H9 (cell line): Measurements from ENCODE around the gene RAB24. TPM values are rescaled to one million over a fixed set of nuclear protein-coding genes. Genes with fewer than 3 reads are reported as not detected.

Source experiments
- DNase-seq: peaks from one replicate; pipeline ENCODE4 v3.0.0-alpha.2; 2017
- H2AFZ ChIP-seq: one replicate; pipeline ENCODE4 v1.6.1; 2013; ENCODE audit warnings: mild to moderate bottlenecking, low read length, control low read depth, moderate library complexity
- H2AK5ac ChIP-seq: 2 replicates; pipeline ENCODE4 v1.6.1; 2013; ENCODE audit warnings: low read length, control low read depth, mixed read lengths; ENCODE audit not compliant: insufficient read length
- H2BK120ac ChIP-seq: one replicate; pipeline ENCODE4 v1.6.1; 2013; ENCODE audit warnings: low read depth, mild to moderate bottlenecking, low read length, control low read depth, inconsistent platforms; ENCODE audit not compliant: poor library complexity, severe bottlenecking
- H2BK12ac ChIP-seq: 2 replicates; pipeline ENCODE4 v1.6.1; 2013; ENCODE audit warnings: low read length, control low read depth, mixed read lengths, low read depth; ENCODE audit not compliant: insufficient read length
- H2BK15ac ChIP-seq: 2 replicates; pipeline ENCODE4 v1.6.1; 2013; ENCODE audit warnings: low read depth, low read length, control low read depth
- H2BK20ac ChIP-seq: one replicate; pipeline ENCODE4 v1.6.1; 2013; ENCODE audit warnings: low read depth, mild to moderate bottlenecking, low read length, control low read depth, inconsistent platforms; ENCODE audit not compliant: poor library complexity, severe bottlenecking
- H2BK5ac ChIP-seq: 2 replicates; pipeline ENCODE4 v1.6.1; 2013; ENCODE audit warnings: low read length, control low read depth, mixed read lengths; ENCODE audit not compliant: insufficient read length
- H3K14ac ChIP-seq: 2 replicates; pipeline ENCODE4 v1.6.1; 2013; ENCODE audit warnings: low read length, control low read depth; ENCODE audit not compliant: insufficient read depth
- H3K18ac ChIP-seq: 2 replicates; pipeline ENCODE4 v1.6.1; 2013; ENCODE audit warnings: low read depth, mild to moderate bottlenecking, mixed read lengths, low read length, control low read depth; ENCODE audit not compliant: insufficient read length
- H3K23ac ChIP-seq: 2 replicates; pipeline ENCODE4 v1.6.1; 2013; ENCODE audit warnings: low read length, control low read depth, mixed read lengths, low read depth; ENCODE audit not compliant: insufficient read length
- H3K23me2 ChIP-seq: 2 replicates; pipeline ENCODE4 v1.6.1; 2013; ENCODE audit warnings: low read depth, mild to moderate bottlenecking, mixed read lengths, low read length, control low read depth; ENCODE audit not compliant: insufficient read length, poor library complexity, severe bottlenecking
- H3K27ac ChIP-seq: 2 replicates; pipeline ENCODE4 v1.5.1; 2013; ENCODE audit warnings: low read length, control low read depth, mixed read lengths, low read depth; ENCODE audit not compliant: insufficient read length
- H3K27me3 ChIP-seq: 2 replicates; pipeline ENCODE4 v1.6.1; 2013; ENCODE audit warnings: low read length, control low read depth, inconsistent platforms; ENCODE audit not compliant: insufficient read depth
- H3K4ac ChIP-seq: 2 replicates; pipeline ENCODE4 v1.6.1; 2013; ENCODE audit warnings: low read depth, mild to moderate bottlenecking, control low read depth, inconsistent platforms, low read length, moderate library complexity
- H3K4me1 ChIP-seq: 2 replicates; pipeline ENCODE4 v1.6.1; 2013; ENCODE audit warnings: low read length, control low read depth, inconsistent platforms; ENCODE audit not compliant: insufficient read depth
- H3K4me2 ChIP-seq: 2 replicates; pipeline ENCODE4 v1.6.1; 2013; ENCODE audit warnings: low read length, control low read depth, mixed read lengths; ENCODE audit not compliant: insufficient read length, insufficient read depth
- H3K56ac ChIP-seq: 2 replicates; pipeline ENCODE4 v1.6.1; 2013; ENCODE audit warnings: low read depth, mild to moderate bottlenecking, mixed read lengths, low read length, control low read depth; ENCODE audit not compliant: insufficient read length
- H3K79me1 ChIP-seq: 2 replicates; pipeline ENCODE4 v1.6.1; 2013; ENCODE audit warnings: low read depth, mild to moderate bottlenecking, moderate library complexity, low read length, control low read depth, inconsistent platforms; ENCODE audit not compliant: insufficient read depth, poor library complexity, severe bottlenecking
- H3K79me2 ChIP-seq: 2 replicates; pipeline ENCODE4 v1.6.1; 2013; ENCODE audit warnings: low read length, control low read depth, inconsistent platforms; ENCODE audit not compliant: insufficient read depth
- H3K9ac ChIP-seq: 2 replicates; pipeline ENCODE4 v1.6.1; 2013; ENCODE audit warnings: low read length, control low read depth, mixed read lengths; ENCODE audit not compliant: insufficient read length; ENCODE audit errors: extremely low read depth
- H3K9me3 ChIP-seq: one replicate; pipeline ENCODE4 v1.6.1; 2013; ENCODE audit warnings: low read depth, low read length, inconsistent platforms; ENCODE audit not compliant: control insufficient read depth
- H3T11ph ChIP-seq: one replicate; pipeline ENCODE4 v1.6.1; 2013; ENCODE audit warnings: mild to moderate bottlenecking, low read length, control low read depth, inconsistent platforms
- H4K20me1 ChIP-seq: one replicate; pipeline ENCODE4 v1.6.1; 2013; ENCODE audit not compliant: control insufficient read depth, insufficient read length, insufficient read depth
- H4K5ac ChIP-seq: 2 replicates; pipeline ENCODE4 v1.6.1; 2013; ENCODE audit warnings: low read depth, mild to moderate bottlenecking, mixed read lengths, low read length, control low read depth; ENCODE audit not compliant: insufficient read length
- H4K8ac ChIP-seq: replicated peaks from 2 replicates; pipeline ENCODE4 v1.6.1; 2013; ENCODE audit warnings: low read length, control low read depth, mixed read lengths, low read depth; ENCODE audit not compliant: insufficient read length
- H4K91ac ChIP-seq: 2 replicates; pipeline ENCODE4 v1.6.1; 2013; ENCODE audit warnings: low read depth, mild to moderate bottlenecking, moderate library complexity, mixed read lengths, low read length, control low read depth; ENCODE audit not compliant: insufficient read length
- H3K27ac Mint-ChIP-seq, 3 experiments: 2 replicates in 2 of 3; 3 replicates in 1 of 3; pipeline ENCODE4 v1.8.0; 2020 to 2021; ENCODE audit warnings: mixed read lengths in 3 of 3, mild to moderate bottlenecking in 1 of 3, moderate library complexity in 1 of 3
- H3K27me3 Mint-ChIP-seq: 2 replicates; pipeline ENCODE4 v1.8.0; 2021; ENCODE audit warnings: low read depth, mild to moderate bottlenecking, moderate library complexity, mixed read lengths
- H3K36me3 Mint-ChIP-seq, 3 experiments: 2 replicates in 2 of 3; 3 replicates in 1 of 3; pipeline ENCODE4 v1.8.0; 2020 to 2021; ENCODE audit warnings: low read depth in 3 of 3, mixed read lengths in 3 of 3; ENCODE audit not compliant: insufficient read depth in 1 of 3
- H3K4me1 Mint-ChIP-seq, 2 experiments: 2 replicates each; pipeline ENCODE4 v1.8.0; 2020; ENCODE audit warnings: mixed read lengths in 2 of 2
- H3K4me3 Mint-ChIP-seq, 2 experiments: 2 replicates in 1 of 2; 3 replicates in 1 of 2; pipeline ENCODE4 v1.8.0; 2020 to 2021; ENCODE audit warnings: mild to moderate bottlenecking in 2 of 2, mixed read lengths in 2 of 2, moderate library complexity in 1 of 2
- H3K9me3 Mint-ChIP-seq, 2 experiments: 2 replicates in 1 of 2; 3 replicates in 1 of 2; pipeline ENCODE4 v1.8.0; 2020; ENCODE audit warnings: mild to moderate bottlenecking in 2 of 2, mixed read lengths in 2 of 2, moderate library complexity in 1 of 2
- WGBS: extraction: QIAGEN DNeasy Blood & Tissue Kit; methylation state at CpG from one replicate; pipeline ENCODE4 v1.1.7; 2013; ENCODE audit warnings: missing lambda C conversion rate, low lambda C conversion rate, mixed read lengths; ENCODE audit not compliant: insufficient read length; ENCODE audit errors: extremely low coverage; 5-methylcytosine and 5-hydroxymethylcytosine counted together
- total RNA-seq: library from RNA; stranded (reverse); gene quantifications from 2 replicates; pipeline ENCODE4 v1.2.1, GENCODE V29; 2021
- TF ChIP-seq, protein P1 (sequence below): fragments of 200-600 bp; sonication (generic); conservative IDR thresholded peaks from 3 replicates; pipeline ENCODE4 v1.8.0; 2021; ENCODE audit warnings: antibody characterized with exemption, mild to moderate bottlenecking

The RAB24 gene
- total RNA-seq, 1 experiment from 2014 or later, result 17.6 TPM

DNA sequence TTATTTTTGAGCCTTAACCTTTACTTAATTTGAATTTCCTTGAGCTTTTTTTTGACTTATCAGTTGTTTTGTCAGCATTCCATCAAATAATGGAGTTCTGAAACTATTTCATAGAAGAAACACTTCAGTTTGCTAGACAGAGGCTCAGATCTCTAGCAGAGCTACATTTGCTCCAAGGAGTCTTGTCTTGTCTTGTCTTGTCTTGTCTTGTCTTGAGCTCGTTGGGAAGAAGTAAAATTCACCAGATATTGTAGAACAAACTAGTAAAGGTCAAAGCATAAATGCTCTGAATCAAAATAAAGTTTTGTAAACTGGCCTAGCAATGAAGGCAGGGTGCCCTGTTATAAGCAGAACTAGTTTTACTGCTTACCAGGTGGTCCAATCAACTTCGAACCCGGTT is 33.5 kb downstream of the RAB24 start:
- H3K27ac ChIP-seq, result no peak overlapping the region
- no peak overlapping the region for H2AFZ ChIP-seq
- H3K4ac ChIP-seq, result no peak overlapping the region
- H3K56ac ChIP-seq, result no peak overlapping the region
- no peak overlapping the region for H3K4me2 ChIP-seq
- no peak overlapping the region for H2BK5ac ChIP-seq
- no peak overlapping the region for H2BK120ac ChIP-seq
- H2BK20ac ChIP-seq, result no peak overlapping the region
- H4K91ac ChIP-seq, result no peak overlapping the region
- H3K18ac ChIP-seq, result no peak overlapping the region
- no peak overlapping the region for H2BK15ac ChIP-seq
- no peak overlapping the region for H3K14ac ChIP-seq
- H2BK12ac ChIP-seq, result no peak overlapping the region
- Mint-ChIP-seq H3K27me3 (no peaks in the 10 kb centered on the region), H3K9me3 (no peaks in the 10 kb centered on the region), H3K4me3 (no peak overlapping the region), H3K36me3 (peaks cover 29 to 96% (median 92%) of the 10 kb centered on the region in 3 experiments; a peak in 6 of 7 replicates), H3K4me1 (no peaks in the 10 kb centered on the region), H3K27ac (peak overlapping the region in 1 of 3 experiments; percentile 4; a peak in 1 of 7 replicates)
- no peak overlapping the region for H3K23ac ChIP-seq
- H3K27me3 ChIP-seq, result no peaks in the 10 kb centered on the region
- TF ChIP-seq, protein P1, sequence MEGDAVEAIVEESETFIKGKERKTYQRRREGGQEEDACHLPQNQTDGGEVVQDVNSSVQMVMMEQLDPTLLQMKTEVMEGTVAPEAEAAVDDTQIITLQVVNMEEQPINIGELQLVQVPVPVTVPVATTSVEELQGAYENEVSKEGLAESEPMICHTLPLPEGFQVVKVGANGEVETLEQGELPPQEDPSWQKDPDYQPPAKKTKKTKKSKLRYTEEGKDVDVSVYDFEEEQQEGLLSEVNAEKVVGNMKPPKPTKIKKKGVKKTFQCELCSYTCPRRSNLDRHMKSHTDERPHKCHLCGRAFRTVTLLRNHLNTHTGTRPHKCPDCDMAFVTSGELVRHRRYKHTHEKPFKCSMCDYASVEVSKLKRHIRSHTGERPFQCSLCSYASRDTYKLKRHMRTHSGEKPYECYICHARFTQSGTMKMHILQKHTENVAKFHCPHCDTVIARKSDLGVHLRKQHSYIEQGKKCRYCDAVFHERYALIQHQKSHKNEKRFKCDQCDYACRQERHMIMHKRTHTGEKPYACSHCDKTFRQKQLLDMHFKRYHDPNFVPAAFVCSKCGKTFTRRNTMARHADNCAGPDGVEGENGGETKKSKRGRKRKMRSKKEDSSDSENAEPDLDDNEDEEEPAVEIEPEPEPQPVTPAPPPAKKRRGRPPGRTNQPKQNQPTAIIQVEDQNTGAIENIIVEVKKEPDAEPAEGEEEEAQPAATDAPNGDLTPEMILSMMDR, result no peak
- no peaks in the 10 kb centered on the region for H3K9me3 ChIP-seq
- no peak overlapping the region for H3T11ph ChIP-seq
- DNase-seq, result no peak
- H3K79me1 ChIP-seq, result no peaks in the 10 kb centered on the region
- no peak overlapping the region for H4K5ac ChIP-seq
- no peak overlapping the region for H2AK5ac ChIP-seq
- H4K8ac ChIP-seq, result no peak overlapping the region
- WGBS, result no CpG with 5 or more reads among the region's 3 CpGs
- no peak overlapping the region for H3K9ac ChIP-seq
- H3K23me2 ChIP-seq, result no peaks in the 10 kb centered on the region
- H4K20me1 ChIP-seq, result no peaks in the 10 kb centered on the region
- H3K79me2 ChIP-seq, result no peaks in the 10 kb centered on the region; the same call in 1 of the 2 replicates
- H3K4me1 ChIP-seq, result no peaks in the 10 kb centered on the region
